ENCODE results near the gene LRRC23.

LRRC23 gene

DNA sequence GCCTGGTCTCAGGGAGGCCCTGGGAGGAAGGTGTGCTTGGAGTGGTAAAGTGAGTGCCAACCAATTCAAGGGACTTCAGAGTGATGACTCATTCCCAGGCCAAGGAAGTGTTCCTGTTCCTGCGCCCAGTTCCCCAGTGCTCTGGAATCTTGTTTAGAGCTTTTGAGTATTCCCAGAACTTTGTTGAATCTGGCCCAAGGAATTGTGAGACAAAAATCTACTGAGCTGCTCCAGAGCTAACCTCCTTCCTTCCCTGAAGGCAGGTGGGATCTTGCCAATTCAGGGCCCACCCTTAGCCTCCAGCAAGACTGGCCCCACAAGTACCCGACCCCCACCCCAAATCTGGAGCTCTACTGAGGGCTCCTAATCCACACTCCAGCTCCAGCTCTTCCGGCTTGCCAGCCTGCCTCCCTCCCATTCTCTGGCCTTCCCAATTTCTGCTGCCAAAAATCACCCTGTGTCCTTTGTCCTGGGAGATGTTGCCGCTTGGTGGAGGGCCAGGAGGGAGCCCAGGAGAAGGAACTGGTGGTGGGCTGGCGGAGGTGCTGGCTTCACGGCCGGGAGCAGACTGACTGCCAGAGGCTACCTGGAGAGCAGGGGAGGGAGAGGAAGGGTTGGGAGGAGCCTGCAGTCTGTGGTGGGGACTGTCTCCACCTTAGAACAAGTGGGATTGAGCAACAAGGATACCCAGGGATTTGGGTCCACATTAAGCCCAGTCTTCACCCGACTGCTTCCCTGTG lies 21.1 kb downstream of the LRRC23 start:
- DNase-seq, result peak in 13 of 14 donors; percentile 39 to 92 (median 69)

DNA sequence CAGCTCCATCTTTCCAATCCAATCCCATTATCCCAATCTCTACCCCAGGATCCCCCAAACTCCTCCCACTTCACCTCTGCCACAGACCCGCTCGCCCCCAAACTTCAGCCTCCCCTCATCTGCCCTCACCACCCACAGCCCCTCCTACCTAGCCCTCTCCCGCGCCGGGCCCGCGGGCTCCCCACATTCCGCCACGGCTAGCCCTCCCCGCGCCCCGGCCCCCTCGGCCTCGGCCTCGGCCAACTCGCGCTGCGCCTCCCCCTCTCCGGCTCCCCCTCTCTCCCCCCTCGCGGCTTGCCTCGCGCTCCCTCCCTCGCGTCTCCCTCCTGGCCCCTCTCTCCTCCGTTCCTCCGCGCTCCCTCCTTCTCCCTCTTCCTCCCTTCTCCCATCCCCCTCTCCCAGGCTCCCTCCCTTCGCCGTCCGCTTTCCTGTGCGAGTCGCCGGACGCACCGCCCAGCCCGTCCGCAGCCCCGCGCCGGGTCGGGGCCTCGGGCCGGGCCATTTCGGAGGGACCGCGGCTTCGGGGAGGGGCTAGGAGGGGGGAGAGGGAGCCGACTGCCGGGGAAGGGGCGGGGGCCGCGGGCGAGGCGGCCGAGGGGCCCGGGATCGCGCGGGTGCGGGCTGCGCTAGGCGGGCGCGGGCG lies 22.9 kb downstream of the LRRC23 start, which contains the start of gene ATN1:
TSS of gene ATN1 (plus strand) at position 581 of the 643 bp plus-strand sequence. CDS start 6,043 bp downstream, outside the sequence.
- peak in 12 of 14 donors; percentile 55 to 82 (median 75) for DNase-seq

DNA sequence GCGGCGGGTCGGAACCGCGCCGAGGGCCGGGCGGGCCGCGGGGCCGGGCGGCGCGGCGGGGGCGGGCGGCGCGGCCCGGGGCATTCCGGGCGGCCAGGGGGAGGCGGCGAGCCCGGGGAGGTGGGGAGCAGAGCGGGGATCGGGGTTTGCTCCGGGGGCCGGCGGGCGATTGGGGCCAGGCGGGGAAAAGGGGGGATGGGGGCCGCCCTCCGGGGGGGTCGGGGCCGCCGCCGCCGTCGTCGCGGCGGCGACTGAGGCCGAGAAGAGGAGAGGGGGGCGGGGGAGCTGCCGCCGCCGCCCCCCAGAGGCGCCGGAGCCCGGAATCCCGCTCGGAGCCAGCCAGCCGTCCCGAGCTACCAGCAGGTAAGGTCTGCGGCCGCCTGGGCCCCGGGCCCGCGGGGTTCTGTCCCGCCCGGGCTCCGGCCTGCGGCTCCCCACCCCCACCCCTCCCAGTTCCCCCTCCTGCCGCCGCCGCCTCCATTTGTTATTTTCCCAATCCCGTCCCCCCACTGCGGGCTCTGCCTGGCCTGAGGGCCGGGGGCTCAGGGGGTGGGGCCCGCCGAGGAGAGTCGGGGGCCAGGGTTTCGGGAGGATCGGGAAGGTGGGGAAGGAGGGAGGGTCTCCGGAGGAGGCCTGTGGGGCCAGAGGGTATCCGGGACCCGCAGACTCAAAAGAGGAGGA lies 23.5 kb downstream of the LRRC23 start:
- DNase-seq, result peak in 6 of 14 donors; percentile 18 to 48 (median 36)

DNA sequence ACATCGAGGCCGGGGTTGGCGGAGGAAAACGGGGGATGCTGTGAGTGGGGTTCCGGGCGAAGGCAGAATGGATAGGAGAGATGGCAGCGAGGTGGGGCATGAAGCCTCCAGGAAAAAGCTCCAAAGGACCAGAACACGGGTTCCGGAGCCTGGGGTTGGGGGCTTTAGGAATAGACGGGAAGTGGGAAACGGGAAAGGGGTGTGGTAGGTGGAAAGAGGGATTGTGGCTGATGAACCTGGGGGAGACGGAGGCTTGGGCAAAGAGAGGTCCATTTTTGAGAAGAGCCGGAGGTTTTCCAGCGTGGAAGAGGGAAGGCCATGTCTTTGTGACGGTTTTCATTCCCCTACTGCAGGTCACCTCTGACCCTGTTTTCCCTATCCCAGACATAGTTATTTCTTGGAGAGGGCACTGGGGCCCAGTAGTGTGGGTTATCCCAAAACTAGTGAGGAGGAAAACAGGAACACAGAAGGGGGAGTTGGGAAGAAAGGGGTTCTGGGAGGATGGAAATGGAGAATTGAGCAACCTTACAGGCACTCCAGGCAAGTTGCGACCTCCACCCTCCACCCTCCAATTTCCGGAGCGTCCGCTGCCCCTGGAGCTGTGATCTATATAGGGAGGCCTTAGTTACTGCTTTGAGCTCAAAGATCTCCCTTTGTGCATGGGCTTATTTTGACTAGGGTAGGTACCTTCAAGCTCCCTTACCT lies 24.2 kb downstream of the LRRC23 start:
- DNase-seq, result peak in 1 of 14 donors; percentile 20

DNA sequence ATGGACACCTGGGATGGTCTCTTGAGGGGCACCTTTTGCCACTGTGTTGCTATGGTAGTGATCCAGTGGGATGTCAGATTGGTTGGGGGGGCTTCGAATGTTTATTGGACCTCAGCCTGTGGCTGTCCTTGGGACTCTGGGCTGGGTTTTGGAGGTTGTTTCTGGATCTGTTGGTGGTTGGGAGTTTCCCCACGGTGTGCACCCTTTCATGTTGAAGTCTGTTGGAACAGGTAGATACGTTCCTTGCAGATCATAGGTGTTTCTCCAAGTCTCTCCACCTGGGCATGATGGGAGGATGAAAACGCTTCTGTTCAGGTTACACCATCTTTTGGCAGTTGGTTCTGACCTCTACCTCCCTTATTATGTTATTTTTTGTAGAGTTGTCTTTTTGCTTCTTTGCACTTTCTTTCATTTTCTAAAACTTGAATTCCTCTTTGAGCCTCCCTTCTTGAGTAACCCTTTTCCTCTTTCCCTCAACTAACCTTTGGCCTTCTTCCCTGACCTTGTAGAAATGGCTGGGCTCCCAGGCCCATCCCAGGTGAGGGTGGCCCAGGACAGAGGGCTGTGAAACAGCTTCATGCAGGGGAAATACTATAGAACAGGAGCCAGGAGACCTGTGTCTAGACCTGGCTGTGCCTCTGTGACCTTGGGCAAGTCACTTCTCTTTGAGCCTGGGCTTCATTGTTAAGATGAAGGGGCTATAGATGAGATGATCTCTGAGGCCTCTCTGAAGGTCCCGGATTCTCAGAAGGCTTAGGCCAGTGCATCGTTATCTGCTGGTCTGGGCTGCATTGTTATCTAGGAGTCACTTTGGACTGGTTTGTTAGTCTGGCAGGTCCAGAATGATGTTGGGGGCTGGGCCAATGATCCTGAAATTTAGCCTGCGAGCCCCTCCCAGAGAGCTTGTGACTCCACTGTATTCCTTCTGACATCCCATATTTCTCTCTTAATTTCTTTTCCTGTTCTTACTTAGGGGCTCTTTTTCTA lies 25.1 kb downstream of the LRRC23 start:
- no peak for DNase-seq

DNA sequence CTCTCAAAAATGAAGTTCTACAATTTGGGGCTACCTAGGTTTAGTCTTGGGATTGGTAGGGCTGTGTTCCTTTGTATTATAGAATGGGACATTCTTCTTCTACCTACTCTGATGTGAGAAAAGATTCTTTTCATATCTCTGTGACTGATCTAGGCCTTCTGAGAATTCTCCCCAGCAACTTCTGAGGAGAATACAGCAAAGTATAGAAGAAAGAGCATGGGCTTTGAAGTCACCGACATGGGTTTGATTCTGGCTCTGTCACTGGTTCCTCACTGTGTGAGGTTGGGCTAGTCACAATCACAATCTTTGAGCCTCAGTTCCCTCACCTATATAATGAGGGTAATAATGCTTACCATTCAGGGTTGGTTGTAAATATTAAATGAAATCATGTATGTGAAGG lies 28.1 kb downstream of the LRRC23 start:
- no peak for DNase-seq

DNA sequence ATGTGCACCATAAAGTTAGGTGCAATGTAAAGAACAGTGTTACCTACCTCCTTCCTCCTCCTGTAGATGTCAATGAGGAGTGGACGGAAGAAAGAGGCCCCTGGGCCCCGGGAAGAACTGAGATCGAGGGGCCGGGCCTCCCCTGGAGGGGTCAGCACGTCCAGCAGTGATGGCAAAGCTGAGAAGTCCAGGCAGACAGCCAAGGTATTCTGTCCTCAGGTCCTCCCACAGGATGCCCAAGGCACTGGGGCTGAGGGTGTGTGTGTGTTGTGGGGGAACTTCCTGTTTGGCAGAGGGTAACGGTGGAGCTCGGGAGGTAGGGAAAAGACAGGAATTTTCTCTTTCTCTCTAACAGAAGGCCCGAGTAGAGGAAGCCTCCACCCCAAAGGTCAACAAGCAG lies 29.5 kb downstream of the LRRC23 start:
- DNase-seq, result no peak

DNA sequence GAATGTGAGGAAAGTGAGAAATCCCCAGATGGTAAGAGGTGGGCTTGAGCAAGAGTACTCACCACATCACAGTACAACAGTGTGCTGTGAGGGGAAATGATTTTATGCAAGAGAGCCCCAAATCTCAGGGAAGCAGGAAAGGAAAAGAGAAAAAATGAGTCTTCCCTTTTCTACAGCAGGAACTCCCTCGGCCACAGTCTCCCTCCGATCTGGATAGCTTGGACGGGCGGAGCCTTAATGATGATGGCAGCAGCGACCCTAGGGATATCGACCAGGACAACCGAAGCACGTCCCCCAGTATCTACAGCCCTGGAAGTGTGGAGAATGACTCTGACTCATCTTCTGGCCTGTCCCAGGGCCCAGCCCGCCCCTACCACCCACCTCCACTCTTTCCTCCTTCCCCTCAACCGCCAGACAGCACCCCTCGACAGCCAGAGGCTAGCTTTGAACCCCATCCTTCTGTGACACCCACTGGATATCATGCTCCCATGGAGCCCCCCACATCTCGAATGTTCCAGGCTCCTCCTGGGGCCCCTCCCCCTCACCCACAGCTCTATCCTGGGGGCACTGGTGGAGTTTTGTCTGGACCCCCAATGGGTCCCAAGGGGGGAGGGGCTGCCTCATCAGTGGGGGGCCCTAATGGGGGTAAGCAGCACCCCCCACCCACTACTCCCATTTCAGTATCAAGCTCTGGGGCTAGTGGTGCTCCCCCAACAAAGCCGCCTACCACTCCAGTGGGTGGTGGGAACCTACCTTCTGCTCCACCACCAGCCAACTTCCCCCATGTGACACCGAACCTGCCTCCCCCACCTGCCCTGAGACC lies 31.0 kb downstream of the LRRC23 start:
- DNase-seq, result no peak

DNA sequence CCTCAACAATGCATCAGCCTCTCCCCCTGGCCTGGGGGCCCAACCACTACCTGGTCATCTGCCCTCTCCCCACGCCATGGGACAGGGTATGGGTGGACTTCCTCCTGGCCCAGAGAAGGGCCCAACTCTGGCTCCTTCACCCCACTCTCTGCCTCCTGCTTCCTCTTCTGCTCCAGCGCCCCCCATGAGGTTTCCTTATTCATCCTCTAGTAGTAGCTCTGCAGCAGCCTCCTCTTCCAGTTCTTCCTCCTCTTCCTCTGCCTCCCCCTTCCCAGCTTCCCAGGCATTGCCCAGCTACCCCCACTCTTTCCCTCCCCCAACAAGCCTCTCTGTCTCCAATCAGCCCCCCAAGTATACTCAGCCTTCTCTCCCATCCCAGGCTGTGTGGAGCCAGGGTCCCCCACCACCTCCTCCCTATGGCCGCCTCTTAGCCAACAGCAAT lies 31.6 kb downstream of the LRRC23 start:
- no peak for DNase-seq

DNA sequence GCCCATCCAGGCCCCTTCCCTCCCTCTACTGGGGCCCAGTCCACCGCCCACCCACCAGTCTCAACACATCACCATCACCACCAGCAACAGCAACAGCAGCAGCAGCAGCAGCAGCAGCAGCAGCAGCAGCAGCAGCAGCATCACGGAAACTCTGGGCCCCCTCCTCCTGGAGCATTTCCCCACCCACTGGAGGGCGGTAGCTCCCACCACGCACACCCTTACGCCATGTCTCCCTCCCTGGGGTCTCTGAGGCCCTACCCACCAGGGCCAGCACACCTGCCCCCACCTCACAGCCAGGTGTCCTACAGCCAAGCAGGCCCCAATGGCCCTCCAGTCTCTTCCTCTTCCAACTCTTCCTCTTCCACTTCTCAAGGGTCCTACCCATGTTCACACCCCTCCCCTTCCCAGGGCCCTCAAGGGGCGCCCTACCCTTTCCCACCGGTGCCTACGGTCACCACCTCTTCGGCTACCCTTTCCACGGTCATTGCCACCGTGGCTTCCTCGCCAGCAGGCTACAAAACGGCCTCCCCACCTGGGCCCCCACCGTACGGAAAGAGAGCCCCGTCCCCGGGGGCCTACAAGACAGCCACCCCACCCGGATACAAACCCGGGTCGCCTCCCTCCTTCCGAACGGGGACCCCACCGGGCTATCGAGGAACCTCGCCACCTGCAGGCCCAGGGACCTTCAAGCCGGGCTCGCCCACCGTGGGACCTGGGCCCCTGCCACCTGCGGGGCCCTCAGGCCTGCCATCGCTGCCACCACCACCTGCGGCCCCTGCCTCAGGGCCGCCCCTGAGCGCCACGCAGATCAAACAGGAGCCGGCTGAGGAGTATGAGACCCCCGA lies 32.2 kb downstream of the LRRC23 start:
- peak in 2 of 14 donors; percentile 56 to 61 for DNase-seq

DNA sequence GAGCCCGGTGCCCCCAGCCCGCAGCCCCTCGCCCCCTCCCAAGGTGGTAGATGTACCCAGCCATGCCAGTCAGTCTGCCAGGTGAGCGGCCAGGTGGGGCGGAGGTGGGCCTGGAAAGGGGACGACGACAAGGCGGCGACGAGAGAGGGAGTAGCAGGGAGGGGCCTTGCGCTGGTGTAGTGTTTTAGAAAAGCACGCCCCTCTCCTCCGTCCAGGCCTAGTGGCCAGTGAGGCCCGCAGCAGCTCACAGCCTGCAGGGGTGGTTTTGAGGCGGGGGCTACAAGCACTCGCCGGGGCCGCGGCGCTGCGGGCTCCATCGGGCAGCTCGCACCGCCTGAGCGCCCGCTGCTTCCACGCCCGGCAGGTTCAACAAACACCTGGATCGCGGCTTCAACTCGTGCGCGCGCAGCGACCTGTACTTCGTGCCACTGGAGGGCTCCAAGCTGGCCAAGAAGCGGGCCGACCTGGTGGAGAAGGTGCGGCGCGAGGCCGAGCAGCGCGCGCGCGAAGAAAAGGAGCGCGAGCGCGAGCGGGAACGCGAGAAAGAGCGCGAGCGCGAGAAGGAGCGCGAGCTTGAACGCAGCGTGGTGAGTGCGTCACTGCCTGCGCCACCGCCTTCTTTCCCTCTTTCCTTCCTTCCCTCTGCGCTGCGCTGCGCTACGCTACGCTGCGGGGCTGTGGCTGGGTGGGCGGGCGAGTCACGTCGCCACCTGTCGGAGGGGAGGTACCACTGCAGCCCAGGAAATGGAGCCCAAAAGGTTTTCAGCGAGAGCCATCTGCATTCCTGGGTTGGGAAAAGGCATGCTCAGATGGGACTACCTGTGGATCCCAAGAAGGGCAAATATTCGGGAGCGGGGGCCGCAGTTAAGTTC lies 33.1 kb downstream of the LRRC23 start:
- DNase-seq, result peak; percentile 45 to 95 (median 84)

DNA sequence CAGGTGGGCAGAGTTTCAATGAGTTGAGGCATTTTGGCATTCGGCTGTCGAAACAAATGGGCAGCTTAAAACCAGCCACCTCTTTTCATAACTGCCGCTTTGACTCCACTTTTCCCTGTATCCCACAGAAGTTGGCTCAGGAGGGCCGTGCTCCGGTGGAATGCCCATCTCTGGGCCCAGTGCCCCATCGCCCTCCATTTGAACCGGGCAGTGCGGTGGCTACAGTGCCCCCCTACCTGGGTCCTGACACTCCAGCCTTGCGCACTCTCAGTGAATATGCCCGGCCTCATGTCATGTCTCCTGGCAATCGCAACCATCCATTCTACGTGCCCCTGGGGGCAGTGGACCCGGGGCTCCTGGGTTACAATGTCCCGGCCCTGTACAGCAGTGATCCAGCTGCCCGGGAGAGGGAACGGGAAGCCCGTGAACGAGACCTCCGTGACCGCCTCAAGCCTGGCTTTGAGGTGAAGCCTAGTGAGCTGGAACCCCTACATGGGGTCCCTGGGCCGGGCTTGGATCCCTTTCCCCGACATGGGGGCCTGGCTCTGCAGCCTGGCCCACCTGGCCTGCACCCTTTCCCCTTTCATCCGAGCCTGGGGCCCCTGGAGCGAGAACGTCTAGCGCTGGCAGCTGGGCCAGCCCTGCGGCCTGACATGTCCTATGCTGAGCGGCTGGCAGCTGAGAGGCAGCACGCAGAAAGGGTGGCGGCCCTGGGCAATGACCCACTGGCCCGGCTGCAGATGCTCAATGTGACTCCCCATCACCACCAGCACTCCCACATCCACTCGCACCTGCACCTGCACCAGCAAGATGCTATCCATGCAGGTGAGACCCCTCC lies 34.0 kb downstream of the LRRC23 start:
- peak in 1 of 14 donors; percentile 42 for DNase-seq

DNA sequence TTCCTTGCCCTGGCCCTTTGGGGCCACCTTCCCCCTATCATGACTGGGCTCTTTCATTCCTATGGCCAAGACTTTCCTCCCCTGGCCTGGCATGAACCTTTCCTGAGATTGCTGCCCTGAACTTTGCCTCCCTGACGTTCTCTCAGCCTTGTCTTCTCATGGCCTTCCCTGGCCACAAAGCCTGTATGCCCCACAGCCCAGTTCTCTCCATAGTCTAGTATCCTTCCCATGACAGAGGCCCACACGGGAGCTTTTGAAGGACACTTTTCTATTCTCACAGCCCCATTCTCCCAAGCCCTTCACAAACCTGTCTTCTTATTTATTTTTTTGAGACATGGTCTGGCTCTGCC lies 34.5 kb downstream of the LRRC23 start:
- no peak for DNase-seq

DNA sequence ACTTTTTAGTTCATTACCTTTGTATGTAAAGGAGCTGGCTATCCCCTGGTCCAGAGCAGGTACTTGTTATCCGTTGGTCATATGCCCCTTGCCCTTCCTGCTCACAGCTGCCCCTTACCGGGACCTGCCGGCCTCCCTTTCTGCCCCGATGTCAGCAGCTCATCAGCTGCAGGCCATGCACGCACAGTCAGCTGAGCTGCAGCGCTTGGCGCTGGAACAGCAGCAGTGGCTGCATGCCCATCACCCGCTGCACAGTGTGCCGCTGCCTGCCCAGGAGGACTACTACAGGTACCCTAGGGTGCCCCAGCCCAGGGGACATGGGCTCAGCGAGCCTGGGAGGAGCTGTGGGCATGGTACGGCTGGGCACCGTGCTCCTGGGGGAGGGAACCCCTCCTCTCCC lies 36.6 kb downstream of the LRRC23 start:
- DNase-seq, result no peak

DNA sequence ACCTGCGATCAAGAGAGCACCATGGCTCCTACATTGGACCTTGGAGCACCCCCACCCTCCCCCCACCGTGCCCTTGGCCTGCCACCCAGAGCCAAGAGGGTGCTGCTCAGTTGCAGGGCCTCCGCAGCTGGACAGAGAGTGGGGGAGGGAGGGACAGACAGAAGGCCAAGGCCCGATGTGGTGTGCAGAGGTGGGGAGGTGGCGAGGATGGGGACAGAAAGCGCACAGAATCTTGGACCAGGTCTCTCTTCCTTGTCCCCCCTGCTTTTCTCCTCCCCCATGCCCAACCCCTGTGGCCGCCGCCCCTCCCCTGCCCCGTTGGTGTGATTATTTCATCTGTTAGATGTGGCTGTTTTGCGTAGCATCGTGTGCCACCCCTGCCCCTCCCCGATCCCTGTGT lies 37.2 kb downstream of the LRRC23 start:
- DNase-seq, result no peak

DNA sequence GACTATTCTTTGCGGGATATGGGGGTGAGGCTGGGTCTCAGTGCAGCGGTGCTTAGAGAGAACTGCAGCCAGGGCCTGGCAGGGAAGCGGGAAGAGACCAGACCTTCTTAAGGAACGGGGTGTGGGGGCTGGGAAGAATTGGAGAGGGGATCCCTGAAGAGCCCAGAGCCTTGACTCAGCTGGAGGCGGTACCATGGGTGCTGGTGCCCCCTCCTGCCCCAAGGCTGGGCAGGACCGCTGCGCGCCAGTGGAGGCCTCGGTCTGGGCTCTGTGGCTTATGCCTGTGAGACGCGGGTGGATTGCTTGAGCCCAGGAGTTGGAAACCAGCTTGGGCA lies 37.7 kb downstream of the LRRC23 start:
- no peak for DNase-seq

DNA sequence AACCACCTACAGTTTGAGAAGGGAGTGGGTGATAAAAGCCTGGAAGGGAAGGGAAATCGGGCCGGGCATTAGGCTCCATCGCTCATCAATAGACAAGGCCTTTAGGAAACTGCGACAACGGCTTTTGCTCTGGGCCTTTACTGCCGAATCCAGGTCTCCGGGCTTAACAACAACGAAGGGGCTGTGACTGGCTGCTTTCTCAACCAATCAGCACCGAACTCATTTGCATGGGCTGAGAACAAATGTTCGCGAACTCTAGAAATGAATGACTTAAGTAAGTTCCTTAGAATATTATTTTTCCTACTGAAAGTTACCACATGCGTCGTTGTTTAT lies 38.7 kb downstream of the LRRC23 start:
- DNase-seq, result peak in 13 of 14 donors; percentile 24 to 96 (median 71)
